Measurements from ENCODE around the gene ERFL.
"Not testable (repeated sequence)": the region's sequence is repeated elsewhere in the genome, so short reads cannot be mapped to it uniquely, and the experiment has no call there.

ERFL gene

DNA sequence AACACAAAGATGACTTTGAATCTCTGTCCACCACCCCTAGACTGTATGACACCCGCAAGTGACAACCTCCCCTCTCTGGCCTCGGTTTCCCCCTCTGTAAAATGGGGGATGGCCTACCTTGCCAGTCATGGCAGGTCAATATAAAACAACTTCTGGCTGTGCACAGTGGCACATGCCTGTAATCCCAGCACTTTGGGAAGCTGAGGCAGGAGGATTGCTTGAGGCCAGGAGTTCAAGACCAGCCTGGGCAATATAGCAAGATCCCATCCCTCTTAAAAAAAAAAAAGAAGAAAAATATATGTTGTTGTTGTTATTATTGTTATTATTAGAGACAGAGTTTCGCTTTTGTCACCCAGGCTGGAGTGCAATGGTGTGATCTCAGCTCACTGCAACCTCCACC lies 52.3 kb downstream of the ERFL start:
- not testable (repeated sequence) for DNase-seq

- peak; percentile 82 for DNase-seq
Measured at GRCh38 chr19:41872775-41873647, 55.2 kb downstream of the ERFL start.

GRCh38 chr19:41872384-41872774 lies 55.9 kb downstream of the ERFL start:
- peak; percentile 16 for DNase-seq

DNA sequence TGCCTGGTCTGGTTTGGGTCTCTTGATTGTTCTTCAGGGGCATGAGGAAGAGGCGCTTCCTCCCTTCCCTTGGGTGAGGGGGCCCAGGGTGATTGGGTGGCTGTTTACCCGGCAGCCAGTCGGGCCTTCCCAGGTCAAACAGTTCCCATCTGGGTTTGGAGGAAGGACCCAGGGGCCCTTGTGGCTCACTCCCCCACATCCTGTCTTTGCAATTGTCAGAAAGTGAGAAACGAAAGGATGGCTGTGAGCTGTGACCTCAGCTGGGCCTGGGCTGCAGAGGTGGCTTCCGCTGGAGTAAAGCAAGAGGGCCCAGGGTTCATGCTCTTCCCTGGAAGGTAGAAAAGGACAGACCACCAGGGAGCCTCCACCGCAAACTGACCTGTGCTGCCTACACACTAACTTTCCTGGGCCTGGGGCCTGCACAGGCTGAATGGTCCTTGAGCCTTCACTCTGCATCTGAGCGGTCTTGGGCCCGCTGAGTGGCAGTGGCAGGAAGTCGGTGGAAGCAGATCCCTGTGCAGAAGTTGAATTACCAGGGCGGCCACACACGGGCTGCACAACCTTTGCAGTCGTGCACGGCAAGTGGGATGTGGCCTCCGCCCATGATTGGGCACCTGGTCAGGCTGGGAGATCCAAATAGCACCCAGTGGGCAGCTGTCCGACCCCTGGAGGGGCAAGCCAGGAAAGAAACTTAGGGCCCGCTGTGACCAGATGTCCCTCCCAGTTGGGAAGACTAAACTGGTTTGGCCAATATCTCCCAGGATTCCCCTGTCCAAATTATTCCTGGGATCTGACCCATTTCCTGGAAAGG lies 56.5 kb downstream of the ERFL start:
- peak; percentile 33 for DNase-seq

GRCh38 chr19:41870401-41870873 lies 57.8 kb downstream of the ERFL start:
- no peak for DNase-seq

DNA sequence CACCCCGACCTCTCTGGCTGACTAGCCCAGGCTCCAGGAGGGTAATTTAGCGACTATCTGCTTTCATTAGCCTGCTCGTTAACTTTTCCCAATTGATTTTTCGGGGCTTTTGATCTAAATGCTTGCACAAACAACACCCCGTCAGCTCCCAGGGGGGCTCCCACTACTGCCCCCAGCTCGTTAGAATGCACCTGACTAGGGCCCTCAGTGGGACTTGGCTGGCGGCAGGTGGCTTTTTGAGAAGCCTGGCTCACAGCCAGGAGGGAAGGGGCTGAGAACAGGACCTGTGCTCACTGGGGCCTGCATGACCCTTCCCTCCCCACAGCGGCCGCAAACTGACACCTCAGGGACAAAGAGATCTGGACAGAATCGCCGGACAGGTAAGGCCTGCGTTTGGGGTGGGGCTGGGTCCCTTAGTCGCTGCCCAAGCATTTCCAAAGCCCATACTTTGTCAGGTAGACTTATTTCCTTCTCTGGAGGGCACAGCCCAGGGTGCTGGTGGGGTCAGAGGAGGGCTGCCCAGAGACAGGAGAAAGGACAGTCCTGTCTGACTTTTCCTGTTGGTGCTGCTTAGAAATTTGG lies 58.8 kb downstream of the ERFL start:
- DNase-seq = no peak

GRCh38 chr19:41868989-41869300 lies 59.3 kb downstream of the ERFL start:
- DNase-seq = no peak

DNA sequence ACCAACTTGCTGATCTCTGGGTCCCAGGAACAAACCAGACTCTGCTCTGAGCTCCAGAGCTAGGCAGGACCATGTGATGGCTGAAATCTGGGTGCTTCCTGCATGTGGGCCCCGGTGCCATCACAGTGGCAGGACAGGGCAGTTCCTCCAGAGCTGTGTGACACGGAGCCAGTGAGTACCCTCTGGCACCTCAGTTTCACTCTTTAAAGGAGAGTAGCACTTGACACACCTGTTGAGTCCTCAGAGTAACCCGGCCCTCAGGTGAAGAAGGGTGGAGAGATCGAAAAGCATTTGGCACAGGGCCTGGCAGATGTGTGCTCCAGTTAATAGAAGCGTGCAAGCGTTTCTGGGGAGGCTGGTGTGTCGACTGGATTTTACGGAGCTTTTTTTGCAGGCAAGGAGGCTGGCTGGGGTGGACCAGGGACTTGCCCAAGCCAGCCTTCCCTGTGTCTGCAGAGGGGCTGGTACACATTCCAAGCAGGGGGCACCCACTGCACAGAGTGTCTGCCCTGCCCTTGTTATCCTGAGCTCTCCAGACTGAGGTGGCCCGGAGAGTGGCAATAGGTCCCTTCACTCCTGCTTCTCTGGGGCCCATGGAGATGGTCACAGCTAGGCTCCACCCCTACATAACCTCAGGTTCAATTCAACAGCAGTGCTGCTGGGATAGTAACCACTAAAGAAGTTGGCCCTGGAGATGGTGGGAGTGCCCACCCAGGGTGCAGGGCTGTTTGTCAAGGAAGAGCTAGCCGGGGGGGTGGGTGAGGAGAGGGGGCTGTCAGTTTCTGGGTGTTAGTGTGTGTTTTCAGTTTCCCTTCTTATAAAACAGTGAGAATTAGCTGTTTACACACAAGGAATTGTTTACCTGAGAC lies 59.9 kb downstream of the ERFL start:
- no peak for DNase-seq

- DNase-seq = no peak
Measured at GRCh38 chr19:41866284-41866683, 62.0 kb downstream of the ERFL start.

GRCh38 chr19:41864374-41864773 lies 63.9 kb downstream of the ERFL start:
- DNase-seq = no peak

DNA sequence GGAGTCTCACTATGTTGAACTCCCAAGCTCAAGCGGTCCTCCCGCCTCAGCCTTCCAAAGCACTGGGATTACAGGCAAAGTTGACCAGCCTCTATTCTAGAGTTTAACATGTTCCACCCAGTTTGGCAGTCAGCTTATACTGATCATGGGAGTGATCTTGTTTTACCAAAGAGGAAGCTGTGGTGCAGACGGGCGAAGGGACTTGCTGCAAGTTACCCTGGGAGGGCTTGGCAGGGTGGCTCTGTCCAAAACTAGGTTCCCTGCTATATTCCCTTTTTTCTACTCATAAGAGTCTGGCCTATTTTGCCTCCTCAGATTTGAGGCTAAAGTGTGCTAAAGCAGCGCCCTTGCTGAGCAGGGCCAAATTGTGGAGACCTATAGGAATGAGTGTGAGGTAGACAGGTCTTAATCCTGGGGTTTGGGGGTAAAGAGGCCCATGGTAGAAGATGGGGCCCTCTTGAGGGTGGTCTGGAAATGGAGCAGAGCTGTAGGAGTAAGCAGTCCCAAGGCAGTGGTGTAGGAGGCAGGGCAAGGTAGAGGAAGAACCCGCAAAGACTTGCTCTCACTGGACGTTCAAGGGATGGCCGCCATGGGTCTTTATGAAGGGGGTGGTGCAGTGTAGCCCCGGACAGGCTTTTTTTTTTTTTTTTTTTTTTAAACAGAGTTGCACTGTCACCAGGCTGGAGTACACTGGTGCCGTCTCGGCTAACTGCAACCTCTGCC lies 64.9 kb downstream of the ERFL start:
- no peak for DNase-seq

DNA sequence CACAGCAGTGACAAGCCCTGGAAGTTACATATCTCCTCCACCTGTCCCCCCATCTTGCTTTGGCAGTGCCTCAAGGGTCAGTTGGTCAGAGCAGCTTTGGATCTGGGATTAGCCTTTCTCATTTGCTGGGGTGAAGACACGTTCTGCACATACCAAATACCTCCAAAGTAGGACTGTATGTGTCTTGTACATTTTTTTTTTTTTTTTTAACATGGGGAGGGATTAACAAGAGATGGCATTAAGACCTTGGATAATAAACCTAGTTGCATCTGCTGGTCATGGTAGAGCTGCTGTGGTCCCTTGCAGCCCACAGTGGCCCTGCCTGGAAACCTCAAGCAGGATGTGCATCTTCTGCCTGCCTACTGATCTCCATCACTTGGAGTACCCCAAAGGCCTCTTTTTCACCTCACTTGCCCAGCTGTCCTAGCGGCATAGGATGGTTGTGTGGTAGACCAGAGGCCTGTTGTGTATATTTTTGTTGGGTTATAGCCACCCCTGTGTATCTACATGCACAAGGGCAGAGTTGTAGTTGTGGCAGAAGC lies 65.7 kb downstream of the ERFL start:
- DNase-seq = no peak

GRCh38 chr19:41861846-41862245 lies 66.4 kb downstream of the ERFL start:
- DNase-seq = no peak

GRCh38 chr19:41861116-41861768 lies 67.0 kb downstream of the ERFL start:
- DNase-seq = peak; percentile 44

DNA sequence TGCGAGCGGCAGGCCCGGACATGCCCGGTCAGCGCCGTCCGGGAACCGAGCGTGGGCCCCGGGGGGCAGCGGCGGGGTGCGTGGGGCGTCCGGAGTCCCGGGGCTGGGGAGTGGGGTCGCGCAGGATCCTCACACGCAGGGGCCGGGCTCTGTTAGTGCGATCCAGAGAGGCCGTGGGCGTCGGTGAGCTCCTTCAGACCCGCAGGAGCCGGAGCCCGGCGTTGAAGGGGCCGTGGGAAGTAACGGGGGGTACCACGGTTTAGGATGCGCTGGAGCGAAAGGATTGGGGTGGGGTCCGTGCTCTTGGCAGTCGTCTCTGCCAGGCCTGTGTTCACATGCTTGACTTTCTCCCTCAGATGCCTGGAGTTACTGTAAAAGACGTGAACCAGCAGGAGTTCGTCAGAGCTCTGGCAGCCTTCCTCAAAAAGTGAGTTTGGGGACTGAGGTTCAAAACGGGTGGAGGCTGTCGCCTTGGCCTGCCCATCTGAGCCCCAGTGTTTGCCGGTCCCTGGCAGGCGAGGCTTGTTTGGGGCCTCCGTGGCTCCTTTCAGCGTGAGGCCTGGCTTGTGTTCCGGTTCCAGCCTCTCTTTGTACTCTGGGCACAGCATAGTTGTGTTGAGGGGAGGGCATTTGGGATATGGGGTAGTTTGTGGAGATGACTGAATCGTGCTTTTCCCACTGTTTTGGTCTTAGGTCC lies 67.7 kb downstream of the ERFL start:
- DNase-seq = peak; percentile 44

- peak; percentile 100 for DNase-seq
Measured at GRCh38 chr19:41859618-41860418, 68.4 kb downstream of the ERFL start, which contains the start of gene RPS19. TSS of gene RPS19 (plus strand) at chr19:41860255. CDS start at chr19:41860775, 520 bp downstream.

DNA sequence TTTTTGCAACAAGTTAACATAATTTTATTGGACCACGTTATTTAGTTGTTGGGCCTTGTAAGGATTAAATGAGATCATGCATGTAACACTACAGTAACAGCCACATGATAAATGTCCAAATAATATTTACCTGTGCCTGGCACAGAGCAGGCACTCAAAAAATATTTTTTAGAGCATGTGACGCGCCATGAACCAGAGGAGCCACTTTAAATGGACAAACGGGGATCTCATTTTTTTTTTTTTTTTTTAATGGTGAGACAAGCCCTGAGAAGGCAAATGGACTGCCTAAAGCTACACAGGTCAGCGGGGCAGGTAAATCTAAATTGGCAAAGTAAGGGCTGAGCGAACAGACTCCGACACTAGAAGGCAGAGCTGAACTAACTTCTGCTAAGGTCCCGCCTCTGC lies 69.0 kb downstream of the ERFL start:
- DNase-seq = no peak

All from OCI-M1 (cell line).